Epithelial cell of proximal tubule (primary cell): ENCODE results near the gene CTU1. TPM values are rescaled to one million over a fixed set of nuclear protein-coding genes. Genes with fewer than 3 reads are reported as not detected.

ENCODE experiments used
- DNase-seq: peaks from one replicate; pipeline ENCODE4 v3.0.0-alpha.2; 2011; ENCODE audit warnings: low read depth
- H3K4me3 ChIP-seq: 2 replicates; pipeline ENCODE4 v1.5.1; 2011; ENCODE audit warnings: low read depth, mild to moderate bottlenecking, low read length
- CTCF ChIP-seq: conservative IDR thresholded peaks from 2 replicates; pipeline ENCODE4 v1.5.1; 2012; ENCODE audit warnings: low read depth, mild to moderate bottlenecking, low read length
- total RNA-seq: library from RNA; depleted of rRNA; stranded (reverse); fragments of >200 nt; gene quantifications from 2 replicates; pipeline ENCODE4 v1.2.3, GENCODE V29; 2015

Gene CTU1
- total RNA-seq, 1 donor from 2014 or later, result 12.5 TPM

DNA sequence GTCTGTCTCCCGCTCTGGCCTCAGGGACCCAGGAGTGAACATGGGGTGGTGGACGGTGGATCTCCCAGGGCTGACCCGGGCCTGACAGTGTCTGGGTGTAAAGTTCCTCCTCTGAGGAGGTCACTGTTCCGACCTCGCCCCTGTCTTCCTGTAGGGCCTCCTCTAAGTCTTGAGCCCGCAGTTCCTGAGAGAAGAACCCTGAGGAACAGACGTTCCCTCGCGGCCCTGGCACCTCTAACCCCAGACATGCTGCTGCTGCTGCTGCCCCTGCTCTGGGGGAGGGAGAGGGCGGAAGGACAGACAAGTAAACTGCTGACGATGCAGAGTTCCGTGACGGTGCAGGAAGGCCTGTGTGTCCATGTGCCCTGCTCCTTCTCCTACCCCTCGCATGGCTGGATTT, 16.5 kb upstream of the CTU1 start, which contains the start of gene SIGLEC9:
SIGLEC9 (plus strand) TSS at position 178 of the 400 bp plus-strand sequence; CDS start at position 247, 69 bp downstream.
- DNase-seq, result no peak
- no peak within 1 kb of the TSS for H3K4me3 ChIP-seq
- no peak for TF ChIP-seq CTCF

DNA sequence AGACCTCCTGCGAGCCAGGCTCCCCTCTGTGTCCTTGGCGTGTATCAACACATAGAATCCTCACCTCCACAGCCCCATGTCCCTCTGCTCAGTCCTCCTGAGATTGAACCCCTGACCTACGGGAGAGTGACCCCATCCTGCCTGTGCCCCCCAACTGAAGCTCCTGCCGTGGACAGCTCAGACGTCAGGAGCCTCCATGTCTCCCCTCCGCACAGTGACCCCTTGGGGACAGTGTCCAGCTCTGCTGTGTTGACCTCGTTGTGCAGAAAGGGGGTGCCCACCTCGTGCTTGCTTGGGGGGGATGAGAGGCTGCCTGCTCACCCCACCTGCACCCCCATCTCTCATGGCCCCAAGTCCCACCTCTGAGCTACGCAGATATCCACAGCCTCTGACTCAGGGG, 16.0 kb upstream of the CTU1 start:
- DNase-seq, result no peak
- H3K4me3 ChIP-seq, result no peak overlapping the region
- TF ChIP-seq CTCF, result no peak

DNA sequence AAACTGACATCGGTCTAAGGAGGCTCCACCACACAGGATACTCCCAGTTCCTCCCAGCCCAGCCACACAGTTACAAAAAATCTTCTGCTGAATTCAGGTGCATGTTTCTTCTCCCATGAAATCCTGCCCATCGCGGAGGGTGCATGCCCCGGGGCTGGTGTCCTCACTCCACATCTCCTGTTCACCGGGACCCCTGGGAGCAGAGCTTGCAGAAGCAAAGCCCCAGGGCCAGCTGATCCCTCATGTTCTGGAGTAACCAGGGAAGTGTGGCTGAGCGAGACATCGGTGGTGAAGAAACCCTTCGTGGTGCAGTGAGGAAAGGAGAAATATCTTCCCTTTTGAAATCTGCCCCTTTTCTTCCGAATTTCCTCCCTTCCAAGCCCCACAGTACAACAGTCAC, 15.6 kb upstream of the CTU1 start:
- H3K4me3 ChIP-seq, result no peak overlapping the region
- no peak for DNase-seq
- TF ChIP-seq CTCF, result no peak

DNA sequence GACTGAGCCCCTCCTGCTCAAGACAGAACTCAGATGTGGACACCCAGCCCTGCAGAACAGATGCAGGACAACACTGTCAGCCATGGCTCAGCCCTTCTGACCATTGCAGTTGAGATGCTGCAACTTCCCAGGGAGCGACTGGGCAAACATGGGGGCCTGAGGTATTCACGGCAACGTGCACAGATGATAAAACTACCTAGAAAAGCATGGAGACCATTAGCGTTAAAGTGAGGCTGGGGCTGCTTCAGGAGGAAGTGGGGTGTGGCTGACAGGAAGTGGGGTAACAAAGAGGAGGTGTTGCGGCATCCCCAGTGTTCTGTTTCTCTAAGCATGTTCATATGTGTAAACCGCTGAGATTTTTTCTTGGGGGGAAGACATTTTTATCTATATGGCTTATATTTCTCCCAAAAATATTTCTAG, 15.2 kb upstream of the CTU1 start:
- no peak overlapping the region for H3K4me3 ChIP-seq
- TF ChIP-seq CTCF, result no peak
- DNase-seq, result no peak

DNA sequence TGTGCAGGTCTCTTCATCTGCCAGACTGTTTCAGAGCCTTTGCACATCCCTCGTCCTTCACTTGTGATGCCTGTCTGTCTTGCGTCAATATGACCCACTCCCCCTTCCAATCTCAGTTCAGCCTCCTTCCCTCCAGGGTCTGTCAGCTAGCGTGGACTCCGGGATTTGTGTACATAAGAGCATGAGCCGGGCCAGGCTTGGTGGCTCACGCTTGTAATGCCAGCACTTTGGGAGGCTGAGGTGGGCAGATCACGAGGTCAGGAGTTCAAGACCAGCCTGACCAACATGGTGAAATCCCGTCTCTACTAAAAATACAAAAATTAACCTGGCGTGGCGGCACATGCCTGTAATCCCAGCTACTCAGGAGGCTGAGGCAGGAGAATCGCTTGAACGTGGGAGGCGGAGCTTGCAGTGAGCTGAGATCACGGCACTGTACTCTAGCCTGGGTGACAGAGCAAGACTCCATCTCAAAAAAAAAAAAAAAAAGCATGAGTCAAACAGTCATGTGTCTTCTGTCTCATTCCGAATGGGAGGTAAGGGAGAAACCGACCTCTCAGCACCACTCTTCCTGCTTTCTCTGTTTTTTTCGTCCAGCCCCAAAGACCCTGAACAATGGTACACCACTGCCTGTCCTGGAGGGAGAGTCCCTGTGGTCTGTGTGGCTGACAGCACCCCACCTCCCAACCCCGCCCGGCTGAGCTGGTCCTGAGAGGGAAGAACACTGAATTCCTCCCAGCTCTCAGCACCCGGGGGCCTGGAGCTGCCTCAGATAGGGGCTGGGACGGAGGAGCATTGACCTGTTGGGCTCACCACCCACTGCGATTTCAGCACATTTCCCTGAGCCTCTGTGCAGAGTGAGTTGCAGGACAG, 14.1 kb upstream of the CTU1 start:
- H3K4me3 ChIP-seq, result no peak overlapping the region
- no peak for DNase-seq
- TF ChIP-seq CTCF, result no peak

- H3K4me3 ChIP-seq, result no peak overlapping the region
- no peak for DNase-seq
- no peak for TF ChIP-seq CTCF
Observed at GRCh38 chr19:51121257-51121656, 13.0 kb upstream of the CTU1 start.

GRCh38 chr19:51120160-51120559, 12.0 kb upstream of the CTU1 start:
- no peak for TF ChIP-seq CTCF
- DNase-seq, result no peak
- no peak overlapping the region for H3K4me3 ChIP-seq
